Effector CD4-positive, alpha-beta T cell (primary cell): Measurements from ENCODE around the gene POP4.

Experiments used
- DNase-seq: peaks from one replicate; pipeline ENCODE4 v3.0.0-alpha.2; 2020

The POP4 gene

DNA sequence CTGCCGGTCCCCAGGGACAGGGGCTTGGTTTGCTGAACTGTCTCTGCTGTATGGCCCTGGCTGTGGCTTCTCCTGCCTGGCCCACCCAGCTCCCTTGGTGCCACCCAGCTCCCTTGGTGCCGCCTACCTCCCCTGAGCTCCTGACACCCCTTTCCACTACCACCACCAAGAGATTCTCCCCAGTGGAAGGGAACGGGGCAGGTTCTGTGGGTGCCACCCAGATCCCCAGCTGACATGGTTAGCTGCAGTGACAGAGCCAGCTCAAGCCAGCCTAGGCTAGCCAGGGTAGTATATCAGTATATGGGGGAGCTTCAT lies 28.5 kb upstream of the POP4 start:
- no peak for DNase-seq

DNA sequence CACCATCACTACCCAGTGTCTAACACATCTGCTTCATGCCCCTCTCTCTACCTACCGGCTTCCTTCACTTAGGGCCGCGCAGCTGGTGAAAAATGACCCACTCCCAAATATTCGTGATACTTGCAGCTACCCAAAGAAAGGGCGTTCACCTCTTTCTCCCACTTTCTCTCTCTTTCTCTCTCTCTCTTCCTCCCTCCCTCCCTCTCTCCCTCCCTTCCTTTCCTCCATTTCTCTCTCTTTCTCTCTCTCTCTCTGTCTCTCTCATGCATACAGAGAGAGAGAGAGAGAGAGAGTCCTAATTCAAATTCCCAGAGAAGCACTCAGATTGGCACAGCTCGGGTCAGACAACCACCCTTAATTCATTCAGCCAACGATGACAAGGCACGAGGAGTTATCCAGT lies 27.7 kb upstream of the POP4 start:
- DNase-seq: no peak

DNA sequence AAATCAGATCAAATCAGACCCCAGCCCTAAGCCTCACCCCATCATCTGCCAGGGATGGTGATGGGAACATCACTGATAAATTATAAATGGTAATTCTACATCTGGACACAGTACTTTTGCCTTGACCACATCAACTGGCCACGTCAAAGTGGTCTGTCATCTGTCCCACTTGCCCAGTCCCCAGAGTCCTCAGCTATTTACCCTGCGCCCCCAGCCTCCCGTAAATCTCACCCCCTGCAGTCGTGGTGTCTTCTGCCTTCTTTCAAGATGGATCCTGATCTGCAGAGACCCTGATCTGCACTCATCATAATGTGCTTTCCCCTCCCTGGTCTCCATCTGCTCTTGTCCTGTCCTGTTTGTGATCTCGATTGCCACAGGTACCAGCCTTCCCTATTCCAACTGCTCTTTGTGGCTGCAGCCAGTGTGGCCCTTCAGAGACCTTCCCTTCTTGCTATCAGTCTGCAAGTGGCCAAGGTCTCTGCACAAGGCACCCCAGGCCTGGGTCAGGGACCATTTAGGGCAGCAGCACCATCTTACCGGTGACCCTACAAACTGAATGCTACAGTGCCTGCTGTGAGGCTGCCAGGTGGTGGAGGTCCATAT lies 26.7 kb upstream of the POP4 start:
- DNase-seq: no peak

DNA sequence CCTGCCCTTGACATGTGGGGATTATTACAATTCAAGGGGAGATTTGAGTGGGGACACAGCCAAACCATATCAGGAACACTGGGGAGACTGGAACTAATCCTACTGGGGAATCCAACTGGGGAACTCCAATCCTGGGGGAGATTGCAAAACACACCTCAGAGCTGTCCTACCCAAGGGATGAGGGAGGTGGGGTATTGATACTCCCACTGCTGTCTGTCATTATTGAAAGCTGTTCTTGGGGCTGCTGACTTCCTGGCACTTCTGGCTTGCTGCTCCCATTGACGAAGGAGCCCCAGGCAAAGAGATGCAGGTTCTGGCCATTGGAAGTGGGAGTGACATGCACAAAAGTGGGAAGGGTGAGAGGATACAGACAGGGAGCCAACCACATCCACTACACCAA lies 24.7 kb upstream of the POP4 start:
- DNase-seq: no peak

DNA sequence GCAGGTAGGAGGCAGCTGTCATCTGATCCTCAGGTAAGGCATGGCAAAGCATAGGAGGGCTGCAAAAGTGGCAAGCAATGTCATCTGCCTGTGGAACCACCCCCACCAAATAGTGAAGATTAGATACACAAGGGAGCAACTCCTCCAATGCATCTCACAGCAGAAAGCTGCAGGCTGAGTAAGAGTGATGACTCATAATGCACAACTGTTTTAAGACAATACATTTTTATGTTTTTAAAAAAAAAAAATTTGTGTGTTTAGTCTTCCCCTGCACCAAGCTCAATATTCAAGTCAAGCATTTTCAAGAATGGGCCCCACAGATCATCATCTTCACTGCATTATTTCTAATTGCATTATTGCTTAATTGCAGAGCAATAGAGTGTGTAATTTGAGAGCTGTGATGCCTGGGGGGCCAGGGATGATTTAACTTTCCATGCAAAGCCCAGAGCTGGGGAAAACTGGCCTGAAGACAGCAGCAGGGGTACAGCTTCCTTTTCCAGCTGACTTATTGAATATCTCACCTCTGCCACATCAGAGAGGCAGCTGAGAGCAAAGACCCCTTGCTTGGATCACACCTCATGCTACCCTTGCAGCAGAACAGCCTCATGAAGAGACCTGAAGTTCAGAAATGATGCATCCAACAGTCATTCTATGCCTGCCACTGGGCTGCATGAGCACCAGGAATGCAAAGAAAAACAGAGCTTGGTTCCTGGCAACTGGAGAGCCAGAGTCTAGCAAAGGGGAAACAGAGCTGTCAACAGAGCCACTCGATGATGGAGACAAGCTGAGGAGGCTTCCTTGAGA lies 22.7 kb upstream of the POP4 start:
- no peak for DNase-seq

DNA sequence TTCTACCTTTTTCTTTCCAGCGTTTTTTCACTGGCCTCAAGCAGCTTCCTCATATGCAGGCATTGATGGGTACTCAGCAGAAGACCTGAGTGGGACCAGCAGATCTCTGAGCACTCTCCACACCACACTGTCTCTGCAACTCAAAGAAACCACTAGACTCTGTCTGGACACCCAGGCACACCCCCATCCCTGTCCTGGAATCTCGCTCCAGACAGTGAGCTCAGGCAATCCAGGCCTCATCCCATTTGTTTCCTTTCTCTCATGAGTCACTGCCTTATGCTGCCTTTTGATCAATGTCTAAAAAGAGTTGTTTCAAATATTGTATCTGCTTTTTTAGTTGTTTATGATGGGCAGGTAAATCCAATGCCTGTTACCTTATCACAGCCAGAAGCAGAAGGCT lies 19.7 kb upstream of the POP4 start:
- DNase-seq: no peak

DNA sequence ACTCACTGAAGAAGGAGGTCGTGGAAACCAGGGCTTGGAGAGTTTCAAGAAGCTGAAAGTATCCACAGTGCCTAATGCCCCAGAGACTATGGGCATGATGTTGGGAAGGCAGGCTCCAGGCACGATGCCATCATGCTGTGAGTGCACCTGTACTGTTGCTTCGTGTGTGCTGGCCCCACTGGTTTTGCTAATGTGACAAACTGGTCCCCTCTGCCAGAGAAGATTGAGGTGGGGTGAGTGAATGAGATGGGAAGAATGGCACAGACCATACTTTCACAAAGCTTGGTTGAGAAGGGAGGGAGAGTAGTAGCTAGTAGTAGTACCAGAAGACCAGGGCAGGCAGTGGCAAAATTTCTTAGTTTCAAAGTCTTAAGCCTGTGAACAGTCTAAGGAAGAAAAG lies 19.0 kb upstream of the POP4 start:
- no peak for DNase-seq

DNA sequence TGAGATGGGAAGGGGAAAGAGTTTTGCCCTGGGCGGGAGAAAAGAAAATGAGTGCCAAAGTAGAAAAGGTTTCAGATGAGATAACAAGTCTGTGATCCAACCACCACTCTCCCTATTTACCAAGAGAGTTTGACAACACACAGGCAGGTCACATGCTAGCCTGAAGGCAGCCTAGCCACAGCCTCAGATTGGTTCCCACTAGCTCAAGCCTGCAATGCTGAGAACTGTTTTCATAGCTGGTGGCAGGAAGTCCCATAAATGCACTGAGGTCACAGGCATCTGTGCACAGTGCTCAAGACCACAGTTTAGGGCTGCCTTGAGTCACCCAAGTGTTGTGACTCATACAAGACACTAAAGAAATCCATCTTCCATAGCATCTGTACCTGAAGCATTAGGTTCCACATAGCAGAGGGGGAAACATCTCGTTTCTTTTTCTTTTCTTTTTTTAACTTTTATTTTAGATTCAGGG lies 18.5 kb upstream of the POP4 start:
- peak; percentile 11 for DNase-seq

DNA sequence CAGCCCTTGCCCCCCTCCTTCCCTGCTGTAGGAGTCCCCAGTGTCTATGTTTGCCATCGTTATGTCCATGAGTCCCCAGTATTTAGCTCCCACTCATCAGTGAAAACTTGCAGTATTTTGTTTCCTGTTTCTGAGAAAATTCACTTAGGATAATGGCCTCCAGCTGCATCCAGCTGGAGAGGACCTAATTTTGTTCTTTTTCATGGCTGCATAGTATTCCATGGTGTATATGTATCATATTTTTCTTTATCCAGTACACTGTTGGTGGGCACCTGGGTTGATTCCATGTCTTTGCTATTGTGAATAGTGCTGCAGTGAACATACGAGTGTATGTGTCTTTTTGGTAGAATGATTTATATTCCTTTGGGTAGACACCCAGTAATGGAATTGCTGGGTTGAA lies 18.0 kb upstream of the POP4 start:
- no peak for DNase-seq

DNA sequence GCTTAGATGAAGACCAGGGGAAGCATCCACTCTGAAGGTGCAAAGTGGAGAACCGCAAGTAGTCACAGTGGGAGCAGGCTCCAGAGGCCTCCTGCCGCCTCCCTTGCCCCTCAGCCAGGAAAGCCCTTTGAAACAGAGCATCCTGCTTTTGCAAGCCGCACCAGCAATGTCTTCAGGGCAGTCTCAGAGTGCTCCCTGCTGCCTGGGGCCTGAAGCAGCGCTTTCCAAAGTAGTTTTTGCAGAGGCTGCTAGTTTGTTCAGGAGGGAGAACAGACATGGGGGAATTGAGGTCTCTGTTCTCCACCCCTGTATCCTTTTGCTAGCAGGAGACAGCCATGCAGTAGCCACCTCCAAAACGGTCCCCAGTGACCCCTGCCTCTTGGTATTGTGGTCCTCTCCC lies 15.8 kb upstream of the POP4 start:
- no peak for DNase-seq

DNA sequence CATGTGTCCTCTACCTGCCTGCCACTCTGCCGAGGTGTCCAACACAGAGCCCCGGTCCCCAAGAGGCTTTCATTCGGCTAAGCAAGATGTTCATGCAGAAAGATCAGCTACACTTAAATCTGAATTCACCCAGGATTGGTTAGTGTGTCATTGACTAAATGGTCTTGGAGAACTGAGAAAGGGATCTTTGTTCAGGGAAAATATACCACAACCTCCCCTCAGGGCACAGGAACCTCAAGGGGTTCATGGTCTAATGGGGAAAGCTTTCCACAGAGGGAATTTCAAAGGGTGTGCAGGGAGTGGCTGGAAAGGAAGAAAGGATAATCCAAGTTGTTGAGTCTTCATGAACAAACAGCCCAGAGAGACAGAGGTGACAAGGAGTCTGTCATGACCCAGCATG lies 14.4 kb upstream of the POP4 start:
- DNase-seq: no peak

DNA sequence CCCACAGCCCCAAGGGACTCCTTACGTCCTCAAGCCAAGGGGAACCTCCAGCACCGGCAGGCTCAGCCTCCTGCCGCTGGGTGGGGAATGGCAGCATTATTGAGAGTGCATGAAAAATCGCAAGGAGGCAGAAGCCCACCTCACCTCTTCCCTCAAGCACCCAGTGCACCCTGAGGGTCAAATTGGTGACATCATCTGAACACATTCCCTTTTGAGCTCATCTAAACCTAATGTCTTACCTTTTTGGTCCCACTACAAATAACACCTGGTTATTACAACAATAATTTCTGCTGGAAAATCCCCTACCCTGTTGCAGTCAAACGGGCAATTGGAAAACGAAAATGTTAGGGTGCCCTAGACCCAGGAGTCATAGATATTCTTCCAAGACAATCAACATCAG lies 12.2 kb upstream of the POP4 start:
- no peak for DNase-seq

DNA sequence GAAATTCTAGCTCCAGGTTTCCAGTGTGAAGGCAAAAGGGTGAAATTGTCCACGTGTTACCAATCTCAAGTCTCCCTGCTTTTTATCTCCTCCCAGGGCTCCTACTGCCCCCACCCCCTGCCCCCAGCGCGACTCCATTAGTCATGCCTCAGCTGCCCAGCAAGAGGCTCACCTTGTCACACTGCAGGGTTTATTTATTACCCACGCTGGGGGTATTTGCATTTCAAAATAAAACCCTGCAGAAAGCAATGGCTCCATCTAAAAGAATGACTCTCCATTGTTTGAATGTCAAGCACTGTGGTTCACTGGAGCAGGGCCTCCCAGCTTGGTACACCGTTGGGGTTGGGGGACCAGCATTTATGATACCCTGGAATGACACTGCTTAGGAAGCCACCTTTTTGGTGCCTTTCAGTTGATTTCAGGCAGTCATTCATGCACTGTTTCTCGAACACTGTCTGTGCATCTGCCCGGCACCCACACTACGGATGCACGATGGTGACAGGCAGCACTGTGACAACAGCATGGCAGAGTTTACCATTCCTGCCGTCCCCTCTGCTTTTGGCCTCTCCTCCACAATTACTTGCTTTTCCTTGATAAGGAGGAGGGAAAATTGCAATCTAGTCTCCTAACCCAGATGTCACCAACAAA lies 9.9 kb upstream of the POP4 start:
- no peak for DNase-seq

DNA sequence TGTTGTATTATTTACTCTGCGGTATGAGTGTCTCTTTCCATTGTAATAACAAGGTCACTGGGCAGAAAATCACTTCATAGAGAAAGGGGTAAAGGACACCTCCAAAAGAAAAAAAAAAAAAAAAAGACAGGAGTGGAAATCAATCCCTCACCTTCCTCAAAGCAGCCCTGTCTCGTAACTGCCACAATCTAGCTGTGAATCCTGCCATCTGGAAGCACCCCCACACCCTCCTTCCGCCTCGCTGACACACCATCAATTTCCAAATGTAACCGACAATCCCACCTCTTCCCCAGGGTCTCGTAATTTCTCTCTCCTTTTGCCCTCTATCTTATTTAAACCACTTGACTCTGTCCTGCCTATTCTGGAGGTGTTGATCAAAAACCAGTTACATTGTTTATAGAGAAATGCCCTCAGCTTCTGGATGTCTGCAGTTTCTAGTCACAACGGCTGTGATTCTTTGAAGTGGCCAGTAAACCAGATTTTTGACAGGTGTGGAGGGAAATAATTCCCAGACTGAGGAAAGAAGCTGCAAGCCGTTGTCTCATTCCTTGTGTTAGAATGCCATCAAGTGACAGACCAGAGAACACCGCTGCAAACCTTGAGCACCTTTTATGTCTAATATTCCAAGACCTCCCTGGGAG lies 9.1 kb upstream of the POP4 start:
- DNase-seq: no peak

DNA sequence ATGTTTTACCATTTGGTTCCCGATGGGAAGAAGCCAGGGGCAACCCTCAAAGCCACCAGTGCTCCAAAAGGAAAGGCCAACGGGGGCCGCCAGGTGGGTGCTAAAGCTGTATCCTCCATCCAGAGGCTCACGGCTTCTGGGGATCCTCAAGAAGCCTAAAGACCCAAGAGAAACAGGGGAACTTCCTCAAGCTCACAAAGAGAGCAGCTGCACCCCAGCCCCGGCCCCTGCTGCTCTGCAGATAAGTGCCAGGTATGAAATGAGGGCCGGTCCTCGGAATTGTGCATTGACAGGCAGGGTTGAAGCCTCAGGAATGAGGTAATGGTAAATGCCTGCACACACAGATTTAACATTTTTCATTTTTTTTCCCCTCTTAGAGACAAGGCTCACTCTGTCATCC lies 8.0 kb upstream of the POP4 start:
- DNase-seq: no peak

DNA sequence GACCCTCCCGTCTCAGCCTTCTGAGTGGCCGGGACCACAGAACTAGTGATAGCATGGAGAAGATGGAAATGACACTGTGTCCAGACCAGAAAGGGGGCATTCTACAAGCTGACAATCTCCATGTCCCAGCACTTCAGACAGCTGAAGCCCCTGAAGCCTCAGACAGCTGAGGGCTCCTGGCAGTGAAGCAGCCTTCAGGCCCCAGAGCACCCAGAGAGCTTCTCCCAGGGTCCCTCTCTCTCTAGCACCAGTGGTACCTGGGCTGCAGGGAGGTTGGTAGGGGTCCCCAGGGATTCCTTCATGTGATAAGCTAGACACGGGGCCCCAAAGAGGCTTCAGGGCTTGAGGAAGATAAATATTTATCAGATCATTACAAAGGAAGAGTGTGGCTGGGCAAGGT lies 7.6 kb upstream of the POP4 start:
- DNase-seq: no peak

DNA sequence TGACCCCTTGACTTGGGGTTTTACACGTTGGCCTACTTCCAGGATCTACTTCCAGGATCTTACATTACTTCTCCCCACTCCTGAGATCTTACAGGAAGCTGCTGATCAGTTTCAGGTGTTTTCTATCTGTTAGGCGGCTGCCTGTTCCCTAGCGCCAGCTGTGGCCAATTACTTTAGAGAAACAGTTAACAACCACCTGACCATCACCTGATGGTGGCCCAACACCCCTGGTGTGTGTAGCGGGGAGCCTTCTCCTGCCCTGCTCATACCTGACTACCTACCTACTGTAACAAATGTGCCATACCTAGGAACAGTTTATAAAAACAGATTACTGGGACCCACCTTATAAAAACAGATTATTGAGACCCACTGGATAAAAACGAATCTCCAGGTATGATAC lies 2.8 kb upstream of the POP4 start:
- no peak for DNase-seq

DNA sequence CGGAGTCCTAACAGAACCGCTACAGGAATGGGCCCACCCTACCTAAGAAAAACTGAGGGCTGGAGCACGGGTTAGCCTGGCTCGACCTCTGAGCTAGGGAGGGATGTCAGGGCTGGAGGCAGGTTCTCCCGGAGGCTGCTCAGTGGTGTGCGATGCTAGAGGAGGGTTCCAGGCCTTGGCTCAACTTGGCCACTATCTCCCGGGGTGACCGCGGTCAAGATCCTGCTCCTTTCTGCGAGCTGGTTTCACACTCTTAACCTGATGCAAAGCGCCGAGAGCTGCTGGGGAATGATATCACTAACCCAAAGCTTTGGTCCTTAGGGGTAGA lies 301 bp downstream of the POP4 start:
- no peak for DNase-seq

DNA sequence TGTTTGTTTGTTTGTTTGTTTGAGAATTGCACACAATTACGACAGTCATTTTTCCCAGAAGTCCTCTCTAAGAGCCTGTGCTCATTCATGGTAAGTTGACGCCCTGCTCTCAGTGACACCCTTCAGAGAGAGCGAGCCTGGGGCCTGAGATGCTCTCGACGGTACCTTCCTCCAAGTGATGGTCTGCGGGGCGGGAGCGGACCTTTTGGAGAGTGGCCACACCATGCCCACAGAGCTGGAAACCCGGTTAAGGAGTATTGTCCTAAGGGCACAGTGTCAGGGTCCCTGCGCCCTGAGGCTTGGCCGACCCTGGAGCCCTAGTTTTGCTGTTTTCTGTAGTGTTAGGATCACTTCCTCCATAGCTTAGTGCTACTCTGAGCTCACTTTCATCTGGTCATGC lies 3.6 kb downstream of the POP4 start:
- no peak for DNase-seq

DNA sequence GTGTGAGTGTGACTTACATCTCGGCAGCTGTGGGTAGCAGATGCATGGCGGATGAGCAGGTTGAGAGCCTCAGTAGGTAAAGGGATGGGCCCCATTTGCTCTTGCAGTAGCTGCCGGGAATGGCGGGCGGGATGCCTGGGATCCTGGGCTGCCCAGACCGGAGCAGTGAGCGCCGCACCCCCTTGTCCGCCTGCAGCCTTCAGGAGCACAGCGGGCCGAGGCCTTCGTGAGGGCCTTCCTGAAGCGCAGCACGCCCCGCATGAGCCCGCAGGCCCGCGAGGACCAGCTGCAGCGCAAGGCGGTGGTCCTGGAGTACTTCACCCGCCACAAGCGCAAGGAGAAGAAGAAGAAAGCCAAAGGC lies 4.1 kb downstream of the POP4 start:
- no peak for DNase-seq

DNA sequence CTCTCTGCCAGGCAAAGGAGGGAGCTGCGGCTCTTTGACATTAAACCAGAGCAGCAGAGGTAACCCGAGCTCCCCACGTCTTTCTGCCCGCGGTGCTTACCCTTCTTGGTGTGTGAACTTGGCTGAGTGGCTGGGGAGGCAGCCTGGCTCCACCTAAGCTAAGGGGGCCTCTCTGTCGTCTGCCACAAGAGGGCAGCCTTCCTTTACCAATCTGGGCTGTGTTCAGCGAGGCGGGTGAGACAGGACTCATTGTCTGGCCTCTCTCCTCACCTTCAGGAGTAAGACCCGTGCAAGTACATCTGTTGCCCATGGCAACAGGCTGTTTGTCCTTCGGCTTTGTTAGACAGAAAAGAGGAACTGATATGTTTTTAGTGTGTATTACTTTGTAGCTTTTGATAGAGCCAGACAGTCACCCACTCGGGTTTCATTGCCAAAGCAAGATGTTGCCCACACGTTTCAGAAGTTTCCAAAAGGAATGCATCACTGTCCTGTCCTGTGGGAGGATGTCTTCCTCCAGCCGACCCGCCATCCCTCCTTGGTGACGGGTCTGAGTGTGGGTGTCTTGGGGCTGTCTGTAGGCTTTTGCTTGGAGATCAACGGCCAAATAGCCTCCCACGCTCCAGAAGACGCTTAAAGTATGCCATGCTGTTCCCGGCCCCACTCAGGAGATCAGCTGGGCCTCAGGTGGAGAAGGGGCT lies 4.6 kb downstream of the POP4 start:
- DNase-seq: peak; percentile 82

DNA sequence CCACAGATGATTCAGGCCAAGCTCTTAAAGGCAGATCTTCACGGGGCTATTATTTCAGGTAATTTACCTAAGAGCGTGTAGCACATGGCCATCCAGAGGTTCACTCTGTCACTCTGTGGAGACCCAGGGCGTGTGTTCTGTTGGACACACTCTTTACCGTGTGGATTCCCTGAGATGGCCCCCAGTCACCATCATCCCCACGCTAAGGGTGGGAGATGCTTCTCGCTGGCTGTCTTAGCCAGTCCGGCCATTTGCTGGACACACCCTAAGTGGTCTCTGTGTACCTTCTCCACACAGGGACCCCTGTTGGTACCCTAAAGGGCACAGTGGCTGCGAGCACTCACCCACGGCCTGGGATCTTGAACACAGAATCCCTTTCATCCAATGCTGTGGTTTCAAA lies 6.0 kb downstream of the POP4 start:
- no peak for DNase-seq

DNA sequence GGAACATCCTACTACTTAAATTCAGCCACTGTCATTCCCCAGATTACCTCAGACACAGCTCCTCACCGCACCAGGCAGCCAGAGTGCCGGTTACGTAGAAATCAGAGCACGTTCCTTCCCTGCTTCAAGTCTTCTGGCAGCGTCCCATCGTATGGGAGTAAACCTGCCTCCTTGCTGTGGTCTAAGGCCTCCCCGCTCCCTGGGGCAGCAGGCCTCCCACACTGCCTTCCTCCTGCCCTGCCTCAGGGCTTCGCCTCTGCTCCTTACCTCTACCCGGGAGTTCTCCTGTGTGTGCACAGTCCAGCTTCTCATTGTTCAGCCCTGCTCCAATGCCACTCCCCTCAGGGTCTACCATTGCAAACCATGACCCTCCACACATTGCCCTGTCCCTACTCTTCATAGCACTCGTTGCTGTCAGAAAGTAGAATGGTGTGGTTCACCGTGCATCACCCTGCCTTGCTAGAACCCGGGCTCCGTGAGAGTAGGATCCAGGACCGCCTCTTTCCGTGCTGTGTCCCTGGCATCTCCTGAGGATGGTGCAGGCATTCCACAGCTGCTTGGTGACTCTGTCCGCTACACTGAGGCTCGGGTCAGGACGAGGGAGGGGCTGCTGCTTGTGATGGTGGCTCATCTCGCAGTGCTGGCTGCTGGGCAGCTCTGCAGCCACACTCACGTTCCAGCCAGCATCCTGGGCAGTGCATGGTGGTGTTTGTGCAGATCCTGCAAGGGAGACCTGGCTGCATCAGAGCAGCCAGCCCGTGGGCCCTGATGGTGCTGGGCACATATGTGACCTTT lies 6.9 kb downstream of the POP4 start:
- DNase-seq: no peak
